HUDEP-2 (cell line): ENCODE results near the gene ELOVL5.
"Not testable (repeated sequence)": the region's sequence is repeated elsewhere in the genome, so short reads cannot be mapped to it uniquely, and the experiment has no call there.

Source experiments
- DNase-seq, 76 experiments: peaks; one replicate each; lab custom pipeline; 2025; ENCODE audit not compliant: unreplicated experiment in 76 of 76; lab: John Stamatoyannopoulos, UW

Gene ELOVL5

DNA sequence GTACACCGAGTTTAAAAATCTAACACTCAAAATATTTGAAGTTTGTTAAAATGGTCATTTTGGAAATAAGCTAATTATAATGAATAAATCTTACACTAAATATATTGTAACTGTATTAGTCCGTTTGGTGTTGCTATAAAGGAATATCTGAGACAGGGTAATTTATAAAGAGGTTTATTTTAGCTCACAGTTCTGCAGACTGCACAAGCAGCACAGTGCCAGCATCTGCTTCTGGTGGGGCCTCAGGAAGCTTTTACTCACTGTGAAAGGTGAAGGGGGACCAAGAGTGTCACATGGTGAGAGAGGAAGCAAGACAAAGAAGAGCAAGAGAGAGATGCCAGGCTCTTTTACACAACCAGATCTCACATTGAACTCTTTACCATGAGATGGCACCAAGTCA, 17.1 kb downstream of the ELOVL5 start:
- no peak for DNase-seq

DNA sequence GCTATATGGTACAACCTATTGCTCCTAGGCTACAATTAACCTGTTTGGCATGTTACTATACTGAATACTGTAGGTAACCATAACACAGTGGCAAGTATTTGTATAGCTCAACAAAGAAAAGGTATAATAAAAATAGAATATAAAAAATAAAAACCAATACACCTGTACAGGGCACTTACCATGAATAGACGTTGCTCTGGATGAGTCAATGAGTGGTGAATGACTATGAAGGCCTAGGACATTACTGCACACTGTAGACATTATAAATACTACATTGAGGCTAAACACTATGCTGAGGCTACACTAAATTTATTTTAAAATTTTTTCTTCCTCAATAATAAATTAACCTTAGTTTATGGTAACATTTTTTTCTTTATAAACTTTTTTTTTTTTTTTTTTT, 18.6 kb downstream of the ELOVL5 start:
- DNase-seq = no peak

DNA sequence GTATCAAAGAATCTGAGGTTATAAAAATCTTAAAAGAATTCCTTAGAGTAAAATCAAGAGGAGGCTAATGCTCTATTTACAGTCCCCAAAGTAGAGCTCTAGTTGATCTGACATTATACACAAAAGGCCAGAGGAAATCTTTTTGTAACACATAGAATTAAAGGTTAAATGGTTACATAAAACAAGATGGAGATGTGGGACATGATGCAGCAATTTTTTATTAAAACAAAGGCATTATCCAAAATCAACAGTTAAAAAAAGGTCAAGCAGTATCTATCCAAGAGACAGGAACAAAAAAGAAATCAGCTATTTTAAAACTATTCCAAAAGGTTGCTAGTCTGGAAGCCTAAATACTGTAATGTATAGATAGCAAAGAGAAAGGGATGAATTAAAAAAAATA, 20.4 kb downstream of the ELOVL5 start:
- no peak for DNase-seq

DNA sequence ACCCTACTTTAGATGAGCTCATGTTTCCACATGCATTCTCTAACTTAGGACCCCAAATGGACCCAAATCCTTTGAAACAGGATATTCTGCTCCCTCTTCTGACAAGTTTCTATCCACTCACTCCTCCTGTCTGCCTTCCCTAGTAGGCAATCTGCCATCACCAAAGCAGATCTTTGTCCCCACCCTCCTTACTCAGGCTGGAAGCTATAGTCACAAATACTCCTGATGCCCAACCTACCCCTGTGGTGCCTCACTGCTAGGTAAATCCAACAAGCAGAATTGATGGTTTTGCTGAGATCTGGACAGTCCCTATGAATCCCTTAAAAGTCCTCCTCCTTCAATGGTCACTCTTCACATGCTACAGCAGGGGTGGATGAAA, 21.7 kb downstream of the ELOVL5 start:
- DNase-seq = peak in 40 of 76 experiments; percentile 9 to 68 (median 34)

DNA sequence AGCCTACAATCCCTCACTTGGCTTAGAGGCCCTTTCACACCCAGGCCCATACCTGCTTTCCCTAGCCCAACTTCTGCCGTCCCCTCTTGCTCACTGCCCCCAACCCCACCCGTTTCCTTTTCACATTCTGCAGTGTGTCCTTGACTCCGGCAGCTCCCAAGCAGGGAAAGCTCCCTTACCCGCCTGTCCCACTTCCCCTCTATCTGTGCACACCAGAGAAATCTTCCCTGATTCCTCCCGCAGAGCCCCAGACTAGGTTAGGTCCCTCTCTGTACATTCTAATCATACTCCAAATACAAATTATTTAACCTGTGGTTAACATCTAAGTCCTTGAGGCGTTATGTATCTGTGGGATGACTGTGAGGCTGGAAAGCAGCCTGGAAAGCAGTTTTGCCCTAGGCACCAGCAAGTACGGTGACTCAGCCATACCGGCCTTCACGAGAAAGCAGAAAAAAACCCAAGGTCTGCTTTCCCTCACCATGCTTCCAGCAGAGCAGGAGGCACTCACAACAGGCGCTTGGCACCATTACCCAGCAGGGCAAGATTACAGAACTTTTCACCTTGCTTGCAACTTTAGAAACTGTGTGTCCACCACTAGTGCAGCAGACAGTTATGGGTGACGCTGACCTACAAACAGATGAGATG, 22.3 kb downstream of the ELOVL5 start:
- DNase-seq = peak in 16 of 76 experiments; percentile 12 to 70 (median 40)

DNA sequence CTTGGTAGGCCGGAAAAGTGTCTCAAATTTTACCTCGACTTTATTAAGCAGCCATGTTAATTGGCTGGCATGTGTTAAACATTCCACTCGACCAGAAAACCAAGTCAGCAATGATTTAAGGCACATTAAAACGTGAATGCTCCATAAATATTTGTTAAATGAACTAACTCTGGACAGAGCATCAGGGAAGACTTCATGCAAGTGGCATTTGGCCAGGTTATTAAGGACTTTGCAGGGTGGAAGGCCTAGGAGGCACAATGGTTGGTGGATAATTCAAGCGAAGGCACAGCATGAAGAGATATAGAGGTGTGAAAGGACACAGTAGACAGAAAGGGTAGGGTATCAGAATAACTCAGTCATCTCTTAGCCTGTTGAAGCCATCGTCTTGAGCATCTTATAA, 23.0 kb downstream of the ELOVL5 start:
- DNase-seq = no peak

DNA sequence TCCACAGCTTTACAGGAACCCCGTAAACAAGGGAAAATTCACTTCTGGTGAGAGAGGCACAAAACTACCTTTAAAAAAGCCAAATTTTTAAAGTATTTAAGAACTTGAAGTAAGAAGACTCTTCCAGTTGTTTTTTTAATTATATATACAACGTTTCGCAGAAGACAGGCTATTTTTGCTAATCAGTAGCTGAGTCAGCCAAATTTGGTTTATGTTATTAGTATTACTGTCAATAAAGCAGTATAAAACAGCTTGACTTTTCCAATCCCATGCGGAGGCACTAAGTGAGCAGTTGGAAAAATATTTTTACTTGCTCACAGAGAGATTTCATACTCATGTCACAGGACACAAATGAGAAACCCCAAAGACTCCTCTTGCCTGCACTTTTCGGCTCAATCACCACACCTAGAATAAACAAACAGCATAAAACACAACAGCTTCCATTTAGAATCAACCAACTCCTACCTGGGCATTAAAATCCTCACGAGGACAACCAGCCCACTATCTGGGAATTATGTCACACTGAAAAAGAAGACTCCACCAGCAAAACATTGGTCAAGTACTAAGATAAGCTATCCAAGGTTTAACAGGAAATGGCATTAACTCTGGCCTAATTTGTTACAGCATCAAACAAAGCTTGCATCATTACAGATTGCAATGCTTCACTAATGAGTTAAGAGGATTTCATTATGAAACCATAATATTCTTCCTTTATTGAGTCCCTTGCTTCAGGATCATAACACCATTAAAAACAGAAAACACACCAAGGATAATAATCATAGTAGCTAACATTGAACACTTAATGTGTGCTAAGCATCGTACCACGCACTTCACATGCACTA, 26.3 kb downstream of the ELOVL5 start:
- DNase-seq = no peak

DNA sequence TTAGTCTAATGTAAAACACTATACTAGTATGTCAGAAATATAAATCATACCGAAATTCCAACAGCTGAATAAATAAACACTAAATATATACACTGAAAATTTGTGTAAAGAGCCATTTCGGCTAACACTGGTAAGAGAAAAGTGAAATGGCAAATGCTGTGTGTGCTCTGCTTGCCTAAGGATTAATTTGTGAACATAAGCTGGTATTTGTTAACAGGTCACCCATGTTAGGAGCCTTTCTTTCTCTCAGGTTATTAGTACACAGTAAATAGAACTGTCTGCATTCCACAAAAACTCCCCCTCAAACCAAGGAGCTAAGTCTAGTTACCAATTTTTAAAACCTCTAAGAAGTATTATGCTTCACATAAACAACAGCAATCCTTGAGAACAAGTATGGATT, 27.0 kb downstream of the ELOVL5 start:
- DNase-seq = no peak

DNA sequence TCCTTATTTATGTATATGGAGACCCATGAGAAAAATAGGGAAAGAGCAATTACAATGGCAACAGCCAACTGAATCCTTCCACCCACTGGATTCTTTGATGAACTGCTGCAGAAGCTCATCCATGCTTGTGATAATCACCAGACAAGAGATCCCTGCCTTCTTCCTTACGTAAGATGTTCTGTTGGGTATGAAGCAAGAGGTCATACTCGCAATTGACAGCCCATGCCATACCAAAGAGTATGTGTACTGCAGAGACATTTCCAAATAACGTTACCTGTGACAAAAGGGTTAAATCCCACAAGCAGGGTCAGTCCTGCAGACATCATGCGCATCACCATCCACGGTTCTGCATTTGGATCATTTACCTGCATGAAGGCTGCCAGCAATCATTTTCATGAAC, 27.8 kb downstream of the ELOVL5 start:
- DNase-seq = no peak

DNA sequence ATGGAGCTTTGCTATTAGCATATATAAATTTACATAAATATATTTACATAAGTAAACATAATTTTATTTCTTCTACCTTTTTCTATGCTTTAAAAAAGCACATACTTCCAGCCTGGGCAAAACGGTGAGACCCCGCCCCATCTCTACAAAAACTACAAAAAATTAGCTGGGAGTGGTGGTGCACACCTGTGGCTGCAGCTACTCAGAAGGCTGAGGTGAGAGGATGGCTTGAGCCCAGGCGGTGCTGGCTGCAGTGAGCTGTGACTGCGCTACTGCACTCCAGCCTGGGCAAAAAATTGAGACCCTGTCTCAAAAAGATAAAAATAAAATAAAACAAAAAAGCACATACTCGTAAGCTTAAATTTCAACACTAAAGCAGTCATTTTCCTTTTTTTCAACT, 30.3 kb downstream of the ELOVL5 start:
- DNase-seq = no peak

DNA sequence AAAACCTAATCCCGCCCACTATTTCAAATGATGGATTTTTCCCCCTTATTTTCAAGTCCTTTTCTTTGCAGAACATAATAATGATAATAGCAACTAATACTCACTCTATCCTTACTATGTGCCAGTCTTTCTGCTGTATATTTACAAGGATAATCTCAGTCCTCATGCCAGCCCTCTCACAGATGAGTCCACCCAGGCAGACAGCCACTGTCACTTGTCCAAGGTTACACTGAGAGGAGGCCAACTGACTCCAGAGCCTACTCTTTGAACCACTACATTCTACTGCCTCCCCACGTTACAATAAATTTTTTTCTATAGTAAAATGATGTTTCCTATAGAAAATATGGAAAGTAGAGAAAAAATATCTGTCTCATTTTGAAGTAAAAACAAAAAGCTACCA, 30.9 kb downstream of the ELOVL5 start:
- DNase-seq = no peak

DNA sequence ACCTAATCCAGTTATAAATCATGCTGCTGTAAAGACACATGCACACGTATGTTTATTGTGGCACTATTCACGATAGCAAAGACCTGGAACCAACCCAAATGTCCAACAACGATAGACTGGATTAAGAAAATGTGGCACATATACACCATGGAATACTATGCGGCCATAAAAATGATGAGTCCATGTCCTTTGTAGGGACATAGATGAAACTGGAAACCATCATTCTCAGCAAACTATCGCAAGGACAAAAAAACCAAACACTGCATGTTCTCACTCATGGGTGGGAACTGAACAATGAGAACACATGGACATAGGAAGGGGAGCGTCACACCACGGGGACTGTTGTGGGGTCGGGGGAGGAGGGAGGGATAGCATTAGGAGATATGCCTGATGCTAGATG, 31.5 kb downstream of the ELOVL5 start:
- DNase-seq = not testable (repeated sequence)

DNA sequence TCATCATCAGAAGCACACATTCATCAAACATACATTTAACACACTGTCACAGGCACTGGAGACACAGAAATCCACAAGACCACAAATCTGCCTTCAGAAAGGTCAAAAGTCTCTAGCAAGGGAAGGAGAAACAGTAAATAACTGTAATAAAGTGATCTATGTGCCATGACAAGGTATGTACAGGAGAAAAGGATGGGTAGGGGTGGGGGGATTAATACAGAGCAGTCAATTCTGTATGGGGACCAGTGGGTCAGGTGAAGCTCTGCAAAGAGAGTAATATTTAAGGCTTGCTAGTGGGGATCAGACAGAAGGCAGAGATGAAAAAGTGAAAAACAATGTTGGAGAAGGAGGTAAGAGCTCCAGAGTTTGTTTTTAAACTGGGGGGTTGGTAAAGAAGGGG, 32.6 kb downstream of the ELOVL5 start:
- no peak for DNase-seq

DNA sequence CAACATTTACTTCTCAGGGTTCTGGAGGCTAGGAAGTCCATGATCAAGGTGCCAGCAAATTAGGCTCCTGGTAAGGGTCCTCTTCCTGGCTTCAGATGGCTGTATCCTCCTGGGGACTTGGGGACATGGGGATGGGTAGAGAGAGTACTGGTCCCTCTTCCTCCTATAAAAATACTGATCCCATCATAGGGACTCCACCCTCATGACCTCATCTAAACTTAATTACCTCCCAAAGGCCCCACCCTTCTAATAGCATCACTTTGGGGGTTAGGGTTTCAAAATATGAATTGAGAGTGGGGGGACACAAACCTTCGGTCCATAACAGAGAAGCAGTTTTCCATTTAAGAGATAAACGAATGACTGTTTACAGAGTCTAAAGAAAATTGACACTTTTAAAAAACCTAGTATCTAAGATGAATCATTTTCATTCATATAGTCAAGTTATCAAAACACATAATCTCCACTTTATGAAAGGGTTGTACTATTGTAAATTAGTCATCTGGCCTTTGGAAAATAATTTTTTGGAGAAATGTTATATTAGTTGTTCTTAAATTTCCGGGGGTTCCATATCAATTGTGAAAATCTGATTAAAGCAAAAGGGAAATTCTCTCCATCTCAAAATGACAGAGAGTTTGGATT, 33.5 kb downstream of the ELOVL5 start:
- no peak for DNase-seq

DNA sequence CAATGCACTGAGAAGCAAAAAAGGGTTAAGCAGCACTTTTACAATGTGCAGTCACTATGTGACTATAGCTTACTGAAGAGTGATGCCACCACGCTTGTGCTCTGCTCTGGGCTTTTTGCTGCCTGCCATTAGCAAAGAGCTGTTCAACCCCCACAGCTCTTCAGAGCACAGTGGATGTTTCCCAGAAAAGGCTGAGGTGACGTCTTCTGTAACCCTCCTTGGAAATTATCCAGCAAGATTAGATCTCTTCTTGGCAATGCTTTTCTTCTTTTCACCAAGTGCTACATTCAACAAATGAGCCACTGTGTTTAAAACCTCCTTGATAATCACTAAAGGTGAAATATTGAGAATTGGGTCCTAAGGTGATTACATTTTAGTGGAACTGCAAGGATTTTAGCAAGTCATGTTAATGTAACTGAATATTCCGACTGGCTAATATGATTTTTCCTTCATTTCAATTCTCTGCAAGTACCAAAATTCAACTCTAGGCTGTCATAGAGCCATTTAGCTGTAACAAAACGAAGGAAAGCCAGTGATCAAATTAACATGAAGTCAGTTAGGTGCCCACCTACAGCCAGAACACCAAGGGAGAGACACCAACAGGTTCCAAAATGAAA, 34.9 kb downstream of the ELOVL5 start:
- peak in 61 of 76 experiments; percentile 17 to 92 (median 71) for DNase-seq

DNA sequence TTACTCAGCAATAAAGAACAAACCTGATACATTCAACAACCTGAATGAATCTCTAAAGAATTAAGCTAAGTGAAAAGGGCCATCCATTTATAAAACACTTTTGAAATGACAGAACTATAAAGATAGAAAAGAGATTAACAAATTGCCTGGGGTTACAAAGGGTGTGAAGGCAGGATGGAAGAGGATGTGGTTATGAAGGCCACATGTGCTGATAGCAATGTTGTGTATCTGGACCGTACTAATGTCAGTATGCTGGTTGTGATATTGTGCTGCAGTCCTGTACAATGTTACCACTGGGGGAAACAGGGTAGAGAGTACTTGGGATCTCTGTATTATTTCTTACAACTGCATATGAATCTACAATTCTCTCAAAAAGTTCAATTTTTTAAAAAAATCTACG, 36.4 kb downstream of the ELOVL5 start:
- peak in 19 of 76 experiments; percentile 13 to 56 (median 37) for DNase-seq

DNA sequence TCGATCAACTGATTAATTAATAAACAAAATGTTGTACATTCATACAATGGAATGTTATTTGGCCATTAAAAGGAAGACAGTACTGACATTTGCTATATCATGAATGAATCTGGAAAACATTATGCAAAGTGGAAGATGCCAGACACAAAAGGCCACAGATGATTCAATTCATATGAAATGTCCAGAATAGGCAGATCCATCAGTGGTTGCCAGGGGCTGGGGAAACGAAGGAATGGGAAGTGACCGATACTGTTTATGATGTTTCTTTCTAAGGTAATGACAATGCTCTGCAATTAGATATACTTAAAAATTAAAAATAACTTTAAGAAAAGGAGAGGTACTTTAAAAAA, 37.2 kb downstream of the ELOVL5 start:
- DNase-seq = no peak

DNA sequence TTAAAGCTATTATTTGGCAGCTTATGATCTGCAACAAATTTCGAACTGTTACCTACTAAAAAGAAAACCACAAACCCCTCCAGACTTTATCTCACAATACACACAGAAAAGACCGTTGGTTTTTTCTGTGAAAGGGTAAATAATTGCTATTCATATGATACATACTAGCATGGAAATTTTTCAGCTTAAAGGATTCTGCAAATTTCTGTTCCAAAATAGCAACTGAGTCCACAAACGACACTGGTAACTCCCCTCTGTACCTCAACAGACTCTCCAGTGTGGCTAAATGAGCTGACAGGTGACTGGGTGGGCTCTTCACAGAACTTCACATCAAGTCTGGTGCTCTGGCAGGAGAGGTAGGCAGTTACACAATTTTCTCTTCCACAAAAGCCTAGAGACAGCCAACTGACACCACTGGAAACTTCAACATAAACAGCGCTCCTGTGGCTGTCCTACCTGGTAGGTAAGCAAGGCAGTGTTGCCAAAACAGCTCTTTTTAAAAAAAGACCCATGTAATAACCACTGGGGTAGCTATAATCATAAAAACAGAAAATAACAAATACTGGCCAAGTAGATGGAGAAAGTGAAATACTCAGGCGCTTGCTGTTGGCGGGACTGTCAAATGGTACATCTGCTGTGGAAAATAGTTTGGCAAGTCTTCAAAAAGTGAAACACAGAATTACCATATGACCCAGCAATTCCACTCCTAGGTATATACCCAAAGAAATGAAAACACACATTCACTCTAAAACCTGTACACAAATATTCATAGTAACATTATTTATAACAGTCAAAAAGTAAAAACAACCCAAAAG, 37.8 kb downstream of the ELOVL5 start:
- peak in 33 of 76 experiments; percentile 12 to 75 (median 41) for DNase-seq

DNA sequence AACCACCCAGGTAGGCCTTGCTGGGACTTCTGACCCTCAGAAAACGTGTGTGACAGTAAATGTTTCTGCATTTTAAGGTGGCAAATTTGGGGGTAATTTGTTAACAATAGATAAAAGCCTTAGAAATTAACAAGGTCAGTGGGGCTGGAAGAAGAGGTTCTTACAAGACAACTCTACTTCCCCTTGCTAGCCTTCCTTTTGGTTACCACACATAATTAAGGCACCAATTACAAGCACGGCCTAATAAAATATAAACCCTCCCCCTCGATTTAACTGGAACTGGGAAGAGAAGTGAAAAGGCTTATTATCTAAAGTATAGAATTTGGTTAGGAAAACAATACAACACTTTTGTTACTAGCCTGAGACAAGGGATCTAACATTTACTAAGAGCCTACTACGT, 38.8 kb downstream of the ELOVL5 start:
- DNase-seq = peak in 1 of 76 experiments; percentile 62

DNA sequence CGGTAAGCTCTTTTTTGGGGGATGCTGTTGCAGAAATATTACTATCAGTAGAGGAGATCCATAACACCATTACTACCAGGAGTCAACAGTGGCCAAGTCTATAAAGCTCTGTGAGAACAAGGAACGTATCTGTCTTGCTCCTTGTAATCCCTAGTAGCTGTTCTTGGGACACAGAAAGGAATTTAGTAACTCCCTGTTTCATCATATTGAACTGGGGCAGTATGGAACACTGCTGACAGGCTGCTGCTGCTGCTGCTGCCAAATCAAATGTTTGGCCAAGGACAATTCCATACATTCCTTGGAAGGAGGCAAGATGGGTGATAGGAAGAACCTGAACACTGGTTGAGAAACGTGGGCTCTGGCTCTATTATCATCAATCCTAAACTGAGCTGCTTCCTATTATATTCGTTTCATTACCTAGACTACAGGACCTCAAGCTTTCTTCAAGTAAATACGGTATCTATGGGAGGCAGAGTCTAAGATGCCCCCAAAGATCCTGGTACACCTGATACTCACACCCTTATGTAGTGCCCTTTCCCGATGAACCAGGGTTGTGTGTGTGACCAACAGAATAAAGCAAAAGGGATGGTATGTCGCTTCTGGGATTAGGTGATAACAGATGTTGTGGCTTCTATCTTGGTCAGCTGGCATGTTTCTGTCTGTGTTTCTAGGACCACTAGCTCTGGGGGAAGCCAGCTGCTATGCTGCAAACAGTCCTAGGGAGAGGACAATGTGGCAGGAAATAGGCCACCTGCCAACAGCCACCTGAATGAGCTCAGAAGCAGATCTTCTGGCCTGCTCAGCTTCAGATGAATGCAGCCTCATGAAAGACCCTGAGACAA, 39.5 kb downstream of the ELOVL5 start:
- DNase-seq = peak in 74 of 76 experiments; percentile 54 to 95 (median 81)
